SK-N-SH (cell line): ENCODE measurements around the gene PRR16.

Source experiments
- GATA2 ChIP-seq: sonication (generic); formaldehyde crosslinking; IDR thresholded peaks from 2 replicates; pipeline ENCODE4 v1.5.0; 2020; ENCODE audit warnings: mild to moderate bottlenecking, missing genetic modification reagents
- SIN3A ChIP-seq: IDR thresholded peaks from 2 replicates; pipeline ENCODE4 v1.6.1; 2012; ENCODE audit warnings: low read depth, mild to moderate bottlenecking, low read length, moderate library complexity, borderline replicate concordance
- TAF1 ChIP-seq: IDR thresholded peaks from 2 replicates; pipeline ENCODE4 v1.6.1; 2012; ENCODE audit warnings: low read depth, mild to moderate bottlenecking, low read length, moderate library complexity, borderline replicate concordance

- no peak for TF ChIP-seq GATA2
- no peak for TF ChIP-seq TAF1
- no peak for TF ChIP-seq SIN3A
Measured at GRCh38 chr5:120472911-120473310, 8.8 kb downstream of the PRR16 start.
